ENCODE measurements around the gene SMURF1. TPM values are rescaled to one million over a fixed set of nuclear protein-coding genes. Genes with fewer than 3 reads are reported as not detected.

Gene SMURF1
- total RNA-seq, 1 donor = 23.5 TPM

DNA sequence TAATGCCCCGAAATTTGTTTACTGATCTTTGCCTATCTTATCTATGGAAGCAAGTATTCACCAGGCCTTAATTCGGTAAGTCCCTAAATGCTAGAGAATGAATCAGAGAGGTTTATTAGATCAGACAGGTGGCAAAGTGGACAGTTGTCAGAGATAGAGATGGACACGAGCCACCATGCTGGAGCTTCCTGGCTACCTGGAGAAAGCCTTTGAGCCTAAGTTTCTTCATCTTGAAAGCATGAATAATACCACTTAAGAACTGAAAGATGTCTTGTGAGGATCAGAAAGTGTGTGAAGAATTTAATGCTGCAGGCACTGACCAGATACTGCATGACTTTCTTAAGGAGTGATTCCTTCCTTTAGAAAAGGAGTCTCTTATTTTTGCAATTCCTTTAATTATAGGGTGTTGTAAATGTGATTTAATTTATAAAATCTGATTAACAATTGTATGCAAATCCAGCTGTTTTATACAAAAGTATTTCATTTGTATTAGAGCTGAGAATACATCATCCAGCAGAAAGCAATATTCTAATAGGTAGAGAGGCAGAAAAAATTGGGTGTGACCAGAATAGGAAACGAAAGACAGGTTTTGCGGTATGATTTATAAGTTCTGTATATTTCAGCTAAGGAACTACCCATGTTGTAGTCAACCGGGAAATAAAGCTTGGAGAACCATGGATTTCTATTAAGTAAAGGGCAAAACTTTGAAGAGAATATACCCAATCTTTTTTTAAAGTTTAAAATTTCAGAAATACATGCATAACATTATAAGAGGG, 82.7 kb downstream of the SMURF1 start:
- no peak overlapping the region for H3K4me2 ChIP-seq (ENCODE audit: insufficient read depth, low read length)
- TF ChIP-seq, protein P1, sequence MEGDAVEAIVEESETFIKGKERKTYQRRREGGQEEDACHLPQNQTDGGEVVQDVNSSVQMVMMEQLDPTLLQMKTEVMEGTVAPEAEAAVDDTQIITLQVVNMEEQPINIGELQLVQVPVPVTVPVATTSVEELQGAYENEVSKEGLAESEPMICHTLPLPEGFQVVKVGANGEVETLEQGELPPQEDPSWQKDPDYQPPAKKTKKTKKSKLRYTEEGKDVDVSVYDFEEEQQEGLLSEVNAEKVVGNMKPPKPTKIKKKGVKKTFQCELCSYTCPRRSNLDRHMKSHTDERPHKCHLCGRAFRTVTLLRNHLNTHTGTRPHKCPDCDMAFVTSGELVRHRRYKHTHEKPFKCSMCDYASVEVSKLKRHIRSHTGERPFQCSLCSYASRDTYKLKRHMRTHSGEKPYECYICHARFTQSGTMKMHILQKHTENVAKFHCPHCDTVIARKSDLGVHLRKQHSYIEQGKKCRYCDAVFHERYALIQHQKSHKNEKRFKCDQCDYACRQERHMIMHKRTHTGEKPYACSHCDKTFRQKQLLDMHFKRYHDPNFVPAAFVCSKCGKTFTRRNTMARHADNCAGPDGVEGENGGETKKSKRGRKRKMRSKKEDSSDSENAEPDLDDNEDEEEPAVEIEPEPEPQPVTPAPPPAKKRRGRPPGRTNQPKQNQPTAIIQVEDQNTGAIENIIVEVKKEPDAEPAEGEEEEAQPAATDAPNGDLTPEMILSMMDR (IDR thresholded peaks at IDR 0.05; ENCODE audit: extremely low read depth, low read depth, low read length) = no peak
- no peaks in the 10 kb centered on the region for H3K4me1 ChIP-seq (ENCODE audit: insufficient read depth, low read length)
- H3K27ac ChIP-seq (ENCODE audit: low read depth, low read length) = no peak overlapping the region
- peaks cover 63% of the 10 kb centered on the region for H3K79me2 ChIP-seq (ENCODE audit: insufficient read depth, low read length)
- H2AFZ ChIP-seq (ENCODE audit: low read length) = no peak overlapping the region
- H3K9me3 ChIP-seq (ENCODE audit: low read depth, low read length) = no peaks in the 10 kb centered on the region
- H3K4me3 ChIP-seq (ENCODE audit: insufficient read depth, low read length) = no peak overlapping the region
- H3K36me3 ChIP-seq (ENCODE audit: insufficient read depth, low read length) = peaks cover 24% of the 10 kb centered on the region
- peaks cover 7% of the 10 kb centered on the region for H4K20me1 ChIP-seq (ENCODE audit: insufficient read depth, low read length)
- no peaks in the 10 kb centered on the region for H3K27me3 ChIP-seq (ENCODE audit: insufficient read depth, low read length)
- no peak for DNase-seq (ENCODE audit: insufficient read length, low spot score, missing footprints)

DNA sequence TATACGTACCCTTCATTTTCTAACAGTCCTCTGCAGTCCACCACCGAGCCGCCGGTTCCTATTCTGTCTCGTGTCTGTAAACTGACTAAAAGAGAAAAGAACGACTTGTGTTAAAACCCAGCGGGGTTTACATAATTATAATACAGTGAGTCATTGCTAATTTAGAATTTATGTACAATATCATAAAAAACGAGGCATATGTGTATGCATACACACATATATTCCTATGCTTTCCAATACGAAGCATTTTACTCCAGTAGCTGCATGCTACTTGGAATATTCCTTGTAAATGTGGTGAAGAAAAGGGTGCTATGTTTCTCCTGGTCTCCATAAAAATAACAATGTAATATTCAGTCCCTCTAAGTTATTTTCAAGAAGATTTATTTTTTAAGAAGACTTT, 89.1 kb downstream of the SMURF1 start:
- Histone ChIP-seq H3K4me3 (ENCODE audit: insufficient read depth, low read length) (no peak overlapping the region), H4K20me1 (ENCODE audit: insufficient read depth, low read length) (no peaks in the 10 kb centered on the region), H3K4me2 (ENCODE audit: insufficient read depth, low read length) (no peak overlapping the region), H2AFZ (ENCODE audit: low read length) (no peak overlapping the region), H3K27me3 (ENCODE audit: insufficient read depth, low read length) (no peaks in the 10 kb centered on the region), H3K4me1 (ENCODE audit: insufficient read depth, low read length) (no peaks in the 10 kb centered on the region), H3K36me3 (ENCODE audit: insufficient read depth, low read length) (peaks cover 72% of the 10 kb centered on the region), H3K79me2 (ENCODE audit: insufficient read depth, low read length) (peaks cover 8% of the 10 kb centered on the region), H3K9me3 (ENCODE audit: low read depth, low read length) (no peaks in the 10 kb centered on the region), H3K27ac (ENCODE audit: low read depth, low read length) (no peak overlapping the region)
- TF ChIP-seq, protein P1 (IDR thresholded peaks at IDR 0.05; ENCODE audit: extremely low read depth, low read depth, low read length) = no peak
- DNase-seq (ENCODE audit: insufficient read length, low spot score, missing footprints) = no peak

DNA sequence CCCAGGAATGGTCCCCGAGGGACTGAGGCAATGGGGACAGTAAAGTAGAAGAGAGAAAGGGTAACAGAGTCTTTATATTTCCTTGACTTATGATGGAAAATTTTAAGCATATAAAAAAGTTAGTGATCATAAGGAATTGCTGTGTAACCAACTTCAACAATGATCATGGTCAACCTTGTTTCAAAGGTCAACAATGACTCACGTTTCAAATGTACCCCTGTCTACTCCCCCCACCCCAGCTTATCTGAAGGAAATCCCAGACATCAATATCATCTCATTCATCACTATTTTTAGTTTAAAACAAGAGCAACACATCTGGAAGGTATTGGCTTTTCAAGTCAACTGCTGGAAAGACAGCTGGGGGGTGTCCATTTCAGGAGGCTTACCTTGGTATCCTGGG, 92.9 kb downstream of the SMURF1 start:
- TF ChIP-seq, protein P1 (IDR thresholded peaks at IDR 0.05; ENCODE audit: extremely low read depth, low read depth, low read length) = no peak
- Histone ChIP-seq H2AFZ (ENCODE audit: low read length) (no peak overlapping the region), H3K79me2 (ENCODE audit: insufficient read depth, low read length) (no peaks in the 10 kb centered on the region), H3K4me3 (ENCODE audit: insufficient read depth, low read length) (no peak overlapping the region), H3K9me3 (ENCODE audit: low read depth, low read length) (no peaks in the 10 kb centered on the region), H3K4me2 (ENCODE audit: insufficient read depth, low read length) (no peak overlapping the region), H3K27ac (ENCODE audit: low read depth, low read length) (no peak overlapping the region), H3K4me1 (ENCODE audit: insufficient read depth, low read length) (no peaks in the 10 kb centered on the region), H4K20me1 (ENCODE audit: insufficient read depth, low read length) (peaks cover 2% of the 10 kb centered on the region), H3K36me3 (ENCODE audit: insufficient read depth, low read length) (peaks cover 82% of the 10 kb centered on the region), H3K27me3 (ENCODE audit: insufficient read depth, low read length) (no peaks in the 10 kb centered on the region)
- no peak for DNase-seq (ENCODE audit: insufficient read length, low spot score, missing footprints)

DNA sequence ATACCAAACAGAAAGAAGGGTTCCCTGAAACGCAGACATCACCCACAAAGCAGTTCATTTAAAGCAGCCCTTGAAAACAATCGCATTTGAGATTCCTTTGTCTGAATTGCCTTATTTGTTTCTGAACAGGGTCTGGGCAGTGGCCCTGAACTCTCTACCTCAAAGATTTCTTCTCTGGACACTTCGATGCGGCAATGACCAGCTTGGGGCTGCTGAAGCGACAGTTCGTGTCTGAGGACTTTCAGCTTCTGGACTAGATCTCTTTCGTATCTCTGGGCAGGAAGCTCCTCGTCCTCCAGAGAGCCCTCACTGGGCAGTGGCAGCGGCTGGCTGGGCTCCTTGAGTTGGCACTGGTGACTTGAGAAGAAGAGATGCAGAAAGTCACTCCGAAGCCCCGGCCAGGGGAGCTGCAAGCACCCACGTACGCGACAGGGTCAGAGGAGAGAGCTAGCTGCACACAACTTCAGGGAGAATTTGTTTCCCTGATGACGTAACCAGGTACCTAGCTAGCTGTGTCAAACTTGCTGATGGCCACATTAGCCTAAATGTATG, 96.3 kb downstream of the SMURF1 start:
- Histone ChIP-seq H3K9me3 (ENCODE audit: low read depth, low read length) (no peaks in the 10 kb centered on the region), H3K4me3 (ENCODE audit: insufficient read depth, low read length) (no peak overlapping the region), H3K79me2 (ENCODE audit: insufficient read depth, low read length) (peaks cover 5% of the 10 kb centered on the region), H2AFZ (ENCODE audit: low read length) (no peak overlapping the region), H4K20me1 (ENCODE audit: insufficient read depth, low read length) (peaks cover 2% of the 10 kb centered on the region), H3K27ac (ENCODE audit: low read depth, low read length) (no peak overlapping the region), H3K36me3 (ENCODE audit: insufficient read depth, low read length) (peaks cover 71% of the 10 kb centered on the region), H3K4me1 (ENCODE audit: insufficient read depth, low read length) (peaks cover 5% of the 10 kb centered on the region), H3K27me3 (ENCODE audit: insufficient read depth, low read length) (no peaks in the 10 kb centered on the region), H3K4me2 (ENCODE audit: insufficient read depth, low read length) (no peak overlapping the region)
- DNase-seq (ENCODE audit: insufficient read length, low spot score, missing footprints) = no peak
- TF ChIP-seq, protein P1 (IDR thresholded peaks at IDR 0.05; ENCODE audit: extremely low read depth, low read depth, low read length) = no peak
